ENCODE results near the gene ARHGEF39. TPM values are rescaled to one million over a fixed set of nuclear protein-coding genes. Genes with fewer than 3 reads are reported as not detected.

The ARHGEF39 gene
- total RNA-seq, 2 experiments from 2014 or later: 28.1 to 28.2 TPM

DNA sequence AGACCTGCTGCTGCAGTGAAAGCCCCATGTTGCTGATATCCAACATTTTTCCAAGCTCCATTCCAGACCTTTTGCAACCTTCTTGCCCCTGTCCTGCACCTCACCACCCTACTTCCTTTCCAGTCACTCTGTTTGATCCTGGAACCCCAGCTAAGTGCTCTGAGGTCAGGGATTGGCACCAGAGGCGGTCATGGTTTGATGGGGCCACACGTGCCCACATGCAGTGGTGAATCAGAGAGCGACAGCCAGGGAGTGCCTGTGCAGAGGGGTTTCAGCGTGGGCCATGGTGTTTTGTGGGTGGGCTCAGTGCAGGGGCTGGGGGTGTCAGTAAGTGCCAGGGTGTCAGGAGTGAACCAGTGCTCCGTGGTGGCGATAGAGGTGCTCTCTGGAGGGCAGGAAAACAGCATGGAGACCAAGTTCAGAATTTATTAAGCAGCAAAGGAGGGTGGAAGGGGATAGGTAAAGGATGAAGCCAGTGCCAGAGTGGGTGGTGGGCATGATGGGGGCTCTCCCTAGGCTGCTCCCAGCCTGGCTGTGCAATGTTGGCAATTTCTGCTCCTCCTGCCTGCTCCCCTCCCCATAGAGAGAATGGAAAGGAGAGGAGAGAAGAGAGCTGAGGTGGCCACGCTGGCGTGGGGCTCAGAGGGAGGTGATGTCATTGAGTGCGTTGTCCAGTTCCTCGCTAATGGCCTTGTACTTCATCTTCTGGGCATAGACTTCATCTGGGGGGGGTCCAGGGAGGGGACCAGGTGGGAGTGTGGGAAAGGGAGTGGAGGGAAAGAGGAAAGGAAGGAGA, 17.7 kb upstream of the ARHGEF39 start:
- Mint-ChIP-seq H3K4me3 (no peak overlapping the region), H3K36me3 (no peaks in the 10 kb centered on the region), H3K4me1 (ENCODE audit: low read depth) (peaks cover 3% of the 10 kb centered on the region), H3K27ac (no peak overlapping the region), H3K9me3 (no peaks in the 10 kb centered on the region), H3K27me3 (no peaks in the 10 kb centered on the region)
- ChIA-PET POLR2A (no interaction called here), CTCF (interaction anchor here (4.7 kb wide), 1 partner anchor 14 kb away, joined by 26 read pairs; no protein-coding TSS in a partner anchor)
- intact Hi-C loops (cut with micrococcal nuclease): no loop called here
- no peak for DNase-seq

DNA sequence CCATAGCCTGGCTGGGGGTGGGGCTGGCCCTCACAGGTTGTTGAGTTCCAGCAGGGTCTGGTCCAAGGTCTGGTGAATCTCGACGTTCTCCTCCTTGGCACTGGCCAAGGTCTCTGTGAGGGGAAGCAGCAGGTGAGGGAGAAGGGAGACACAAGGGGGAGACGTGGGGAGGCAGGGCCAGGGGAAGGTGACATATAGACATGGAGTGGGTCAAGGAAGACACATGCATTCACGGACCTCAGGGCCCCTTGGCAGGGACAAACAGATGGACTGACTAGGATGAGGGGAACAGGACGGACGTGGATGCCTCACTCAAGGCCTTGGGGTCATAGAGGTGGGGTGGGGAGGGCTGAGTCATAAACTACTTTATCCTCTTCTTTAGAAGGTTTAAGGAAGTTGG, 17.1 kb upstream of the ARHGEF39 start:
- Mint-ChIP-seq H3K27ac (no peak overlapping the region), H3K4me3 (no peak overlapping the region), H3K4me1 (ENCODE audit: low read depth) (no peaks in the 10 kb centered on the region), H3K36me3 (no peaks in the 10 kb centered on the region), H3K9me3 (no peaks in the 10 kb centered on the region), H3K27me3 (no peaks in the 10 kb centered on the region)
- ChIA-PET POLR2A (no interaction called here), CTCF (interaction anchor here (4.7 kb wide), 1 partner anchor 14 kb away, joined by 26 read pairs; no protein-coding TSS in a partner anchor)
- intact Hi-C loops (cut with micrococcal nuclease): no loop called here
- no peak for DNase-seq

DNA sequence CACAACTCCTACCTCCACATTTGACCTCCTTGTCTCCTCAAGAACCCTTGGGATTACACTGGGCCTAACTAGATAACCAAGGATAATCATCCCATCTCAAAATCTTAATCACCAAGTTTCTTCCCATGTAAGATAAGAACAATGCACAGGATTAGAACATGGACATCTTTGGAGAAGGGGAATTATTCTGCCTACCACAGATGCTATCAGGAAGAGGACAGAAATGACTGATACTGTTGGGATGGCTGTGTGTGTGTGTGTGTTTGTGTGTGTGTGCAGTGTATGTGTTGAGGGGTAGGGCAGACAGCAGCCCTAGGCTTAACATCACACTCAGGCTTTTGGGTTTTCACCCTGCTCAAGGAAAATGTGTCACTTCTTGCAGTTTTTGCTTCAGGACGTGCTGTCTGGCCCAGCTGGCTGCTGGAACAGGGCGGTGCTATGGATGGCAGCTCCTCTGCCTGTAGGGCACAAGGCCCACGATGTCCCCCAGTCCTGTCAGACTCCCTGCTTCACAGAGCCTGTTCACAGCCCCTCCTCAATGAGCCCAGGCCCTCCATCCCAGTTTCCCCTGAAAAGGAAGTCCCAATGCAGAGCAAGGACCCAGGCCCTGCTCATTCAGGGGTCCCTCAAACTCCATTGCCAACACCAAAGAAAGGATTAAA, 16.5 kb upstream of the ARHGEF39 start:
- Mint-ChIP-seq H3K36me3 (no peaks in the 10 kb centered on the region), H3K27ac (no peak overlapping the region), H3K9me3 (no peaks in the 10 kb centered on the region), H3K4me3 (no peak overlapping the region), H3K27me3 (peaks cover 2% of the 10 kb centered on the region), H3K4me1 (ENCODE audit: low read depth) (peaks cover under 1% of the 10 kb centered on the region)
- ChIA-PET POLR2A (no interaction called here), CTCF (interaction anchor here (0.5 to 2.8 kb wide), 2 partner anchors 13 to 15 kb away, joined by 6 to 13 read pairs; no protein-coding TSS in a partner anchor)
- intact Hi-C loops (cut with micrococcal nuclease): no loop called here
- no peak for DNase-seq

DNA sequence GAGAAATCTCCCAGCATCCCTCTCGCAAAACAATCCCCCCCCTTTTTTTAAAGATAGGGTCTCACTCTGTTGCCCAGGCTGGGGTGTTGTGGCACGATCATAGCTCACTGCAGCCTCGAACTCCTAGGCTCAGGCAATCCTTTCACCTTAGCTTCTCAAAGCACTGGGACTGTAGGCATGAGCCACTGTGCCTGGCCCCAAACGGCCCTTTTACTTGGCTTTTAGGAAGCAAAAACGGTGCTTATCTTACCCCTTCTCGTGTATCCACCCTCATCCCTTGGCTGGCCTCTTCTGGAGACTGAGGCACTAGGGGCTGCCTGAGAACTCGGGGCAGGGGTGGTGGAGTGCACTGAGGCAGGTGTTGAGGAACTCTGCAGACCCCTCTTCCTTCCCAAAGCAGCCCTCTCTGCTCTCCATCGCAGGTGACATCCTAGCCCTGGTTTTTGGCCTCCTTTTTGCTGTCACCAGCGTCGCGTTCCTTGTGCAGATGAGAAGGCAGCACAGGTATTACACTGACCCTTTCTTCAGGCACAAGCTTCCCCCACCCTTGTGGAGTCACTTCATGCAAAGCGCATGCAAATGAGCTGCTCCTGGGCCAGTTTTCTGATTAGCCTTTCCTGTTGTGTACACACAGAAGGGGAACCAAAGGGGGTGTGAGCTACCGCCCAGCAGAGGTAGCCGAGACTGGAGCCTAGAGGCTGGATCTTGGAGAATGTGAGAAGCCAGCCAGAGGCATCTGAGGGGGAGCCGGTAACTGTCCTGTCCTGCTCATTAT, 15.5 kb upstream of the ARHGEF39 start:
- H3K4me1 Mint-ChIP-seq (ENCODE audit: low read depth): peaks cover 4% of the 10 kb centered on the region
- intact Hi-C loops (cut with micrococcal nuclease): no loop called here
- H3K36me3 Mint-ChIP-seq: no peaks in the 10 kb centered on the region
- H3K9me3 Mint-ChIP-seq: no peaks in the 10 kb centered on the region
- H3K27ac Mint-ChIP-seq: no peak overlapping the region
- CTCF ChIA-PET: interaction anchor here (1.1 to 2.8 kb wide), 2 partner anchors 16 to 21 kb away, joined by 3 to 13 read pairs; no protein-coding TSS in a partner anchor
- POLR2A ChIA-PET: no interaction called here
- no peak overlapping the region for H3K4me3 Mint-ChIP-seq
- H3K27me3 Mint-ChIP-seq: peaks cover 4% of the 10 kb centered on the region
- no peak for DNase-seq

DNA sequence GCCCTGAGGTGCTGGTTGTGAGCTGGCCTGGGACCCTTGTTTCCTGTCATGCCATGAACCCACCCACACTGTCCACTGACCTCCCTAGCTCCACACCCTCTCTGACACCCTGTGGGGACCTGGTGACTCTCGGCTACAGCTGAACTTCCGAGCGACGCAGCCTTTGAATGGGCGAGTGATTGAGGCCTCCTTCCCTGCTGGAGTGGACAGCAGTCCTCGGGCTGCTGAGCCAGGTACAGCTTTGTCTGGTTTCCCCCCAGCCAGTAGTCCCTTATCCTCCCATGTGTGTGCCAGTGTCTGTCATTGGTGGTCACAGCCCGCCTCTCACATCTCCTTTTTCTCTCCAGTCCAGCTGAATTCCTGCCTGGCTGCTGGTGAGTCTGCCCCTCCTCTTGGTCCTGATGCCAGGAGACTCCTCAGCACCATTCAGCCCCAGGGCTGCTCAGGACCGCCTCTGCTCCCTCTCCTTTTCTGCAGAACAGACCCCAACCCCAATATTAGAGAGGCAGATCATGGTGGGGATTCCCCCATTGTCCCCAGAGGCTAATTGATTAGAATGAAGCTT, 14.9 kb upstream of the ARHGEF39 start:
- Mint-ChIP-seq H3K9me3 (no peaks in the 10 kb centered on the region), H3K4me3 (no peak overlapping the region), H3K27ac (no peak overlapping the region), H3K36me3 (no peaks in the 10 kb centered on the region), H3K4me1 (ENCODE audit: low read depth) (peaks cover 4% of the 10 kb centered on the region), H3K27me3 (peaks cover 4% of the 10 kb centered on the region)
- POLR2A ChIA-PET: no interaction called here
- CTCF ChIA-PET: interaction anchor here (1.1 to 2.8 kb wide), 2 partner anchors 17 to 21 kb away, joined by 3 to 13 read pairs; no protein-coding TSS in a partner anchor
- no peak for DNase-seq
- intact Hi-C loops (cut with micrococcal nuclease): no loop called here

DNA sequence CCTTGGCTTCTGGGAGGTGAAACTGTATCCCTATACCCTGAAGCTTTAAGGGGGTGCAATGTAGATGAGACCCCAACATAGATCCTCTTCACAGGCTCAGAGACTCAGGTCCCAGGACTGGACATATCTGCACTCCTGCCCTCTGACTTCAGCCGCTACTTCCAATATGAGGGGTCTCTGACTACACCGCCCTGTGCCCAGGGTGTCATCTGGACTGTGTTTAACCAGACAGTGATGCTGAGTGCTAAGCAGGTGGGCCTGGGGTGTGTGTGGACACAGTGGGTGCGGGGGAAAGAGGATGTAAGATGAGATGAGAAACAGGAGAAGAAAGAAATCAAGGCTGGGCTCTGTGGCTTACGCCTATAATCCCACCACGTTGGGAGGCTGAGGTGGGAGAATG, 14.1 kb upstream of the ARHGEF39 start:
- intact Hi-C loops (cut with micrococcal nuclease): no loop called here
- no peaks in the 10 kb centered on the region for H3K9me3 Mint-ChIP-seq
- H3K27ac Mint-ChIP-seq: no peak overlapping the region
- DNase-seq: no peak
- CTCF ChIA-PET: interaction anchor here (0.8 to 2.8 kb wide), 2 partner anchors 9 to 17 kb away, joined by 4 to 13 read pairs; no protein-coding TSS in a partner anchor
- no peaks in the 10 kb centered on the region for H3K36me3 Mint-ChIP-seq
- POLR2A ChIA-PET: no interaction called here
- H3K4me3 Mint-ChIP-seq: no peak overlapping the region
- peaks cover 4% of the 10 kb centered on the region for H3K4me1 Mint-ChIP-seq (ENCODE audit: low read depth)
- H3K27me3 Mint-ChIP-seq: peaks cover 9% of the 10 kb centered on the region

DNA sequence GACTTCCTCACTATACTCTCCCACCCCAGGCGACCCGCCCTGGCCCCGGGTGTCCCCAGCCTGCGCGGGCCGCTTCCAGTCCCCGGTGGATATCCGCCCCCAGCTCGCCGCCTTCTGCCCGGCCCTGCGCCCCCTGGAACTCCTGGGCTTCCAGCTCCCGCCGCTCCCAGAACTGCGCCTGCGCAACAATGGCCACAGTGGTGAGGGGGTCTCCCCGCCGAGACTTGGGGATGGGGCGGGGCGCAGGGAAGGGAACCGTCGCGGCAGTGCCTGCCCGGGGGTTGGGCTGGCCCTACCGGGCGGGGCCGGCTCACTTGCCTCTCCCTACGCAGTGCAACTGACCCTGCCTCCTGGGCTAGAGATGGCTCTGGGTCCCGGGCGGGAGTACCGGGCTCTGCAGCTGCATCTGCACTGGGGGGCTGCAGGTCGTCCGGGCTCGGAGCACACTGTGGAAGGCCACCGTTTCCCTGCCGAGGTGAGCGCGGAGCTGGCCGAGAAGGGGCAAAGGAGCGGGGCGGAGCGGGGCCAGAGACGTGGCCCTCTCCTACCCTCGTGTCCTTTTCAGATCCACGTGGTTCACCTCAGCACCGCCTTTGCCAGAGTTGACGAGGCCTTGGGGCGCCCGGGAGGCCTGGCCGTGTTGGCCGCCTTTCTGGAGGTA, 10.9 kb upstream of the ARHGEF39 start:
- Mint-ChIP-seq H3K36me3 (no peaks in the 10 kb centered on the region), H3K4me1 (ENCODE audit: low read depth) (peaks cover 4% of the 10 kb centered on the region), H3K9me3 (no peaks in the 10 kb centered on the region), H3K27ac (no peak overlapping the region), H3K4me3 (peak overlapping the region; percentile 48), H3K27me3 (peaks cover 9% of the 10 kb centered on the region)
- peak; percentile 59 for DNase-seq
- intact Hi-C loops (cut with micrococcal nuclease): no loop called here
- ChIA-PET POLR2A (interaction anchor here (1.4 kb wide), 1 partner anchor 10 kb away, joined by 4 read pairs; the partner anchor contains the start of gene ARHGEF39), CTCF (interaction anchor here (0.6 to 2.9 kb wide), 4 partner anchors 11 to 228 kb away, joined by 3 to 10 read pairs (median 5); partner anchors contain the start of genes ARHGEF39, CCDC107 and RMRP)

DNA sequence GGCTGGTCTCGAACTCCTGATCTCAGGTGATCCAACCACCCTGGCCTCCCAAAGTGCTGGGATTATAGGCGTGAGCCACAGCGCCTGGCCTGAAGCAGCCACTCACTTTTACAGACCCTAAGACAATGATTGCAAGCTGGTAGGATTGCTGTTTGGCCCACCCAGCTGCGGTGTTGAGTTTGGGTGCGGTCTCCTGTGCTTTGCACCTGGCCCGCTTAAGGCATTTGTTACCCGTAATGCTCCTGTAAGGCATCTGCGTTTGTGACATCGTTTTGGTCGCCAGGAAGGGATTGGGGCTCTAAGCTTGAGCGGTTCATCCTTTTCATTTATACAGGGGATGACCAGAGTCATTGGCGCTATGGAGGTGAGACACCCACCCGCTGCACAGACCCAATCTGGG, 10.2 kb upstream of the ARHGEF39 start:
- H3K27me3 Mint-ChIP-seq: peaks cover 9% of the 10 kb centered on the region
- intact Hi-C loops (cut with micrococcal nuclease): no loop called here
- peaks cover 4% of the 10 kb centered on the region for H3K4me1 Mint-ChIP-seq (ENCODE audit: low read depth)
- H3K36me3 Mint-ChIP-seq: no peaks in the 10 kb centered on the region
- H3K27ac Mint-ChIP-seq: no peak overlapping the region
- ChIA-PET CTCF (interaction anchor here (2.2 to 2.9 kb wide), 2 partner anchors 10 to 21 kb away, joined by 7 to 10 read pairs; partner anchors contain the start of gene ARHGEF39), POLR2A (interaction anchor here (1.4 kb wide), 1 partner anchor 10 kb away, joined by 4 read pairs; the partner anchor contains the start of gene ARHGEF39)
- DNase-seq: no peak
- peak overlapping the region; percentile 45 for H3K4me3 Mint-ChIP-seq
- H3K9me3 Mint-ChIP-seq: no peaks in the 10 kb centered on the region

DNA sequence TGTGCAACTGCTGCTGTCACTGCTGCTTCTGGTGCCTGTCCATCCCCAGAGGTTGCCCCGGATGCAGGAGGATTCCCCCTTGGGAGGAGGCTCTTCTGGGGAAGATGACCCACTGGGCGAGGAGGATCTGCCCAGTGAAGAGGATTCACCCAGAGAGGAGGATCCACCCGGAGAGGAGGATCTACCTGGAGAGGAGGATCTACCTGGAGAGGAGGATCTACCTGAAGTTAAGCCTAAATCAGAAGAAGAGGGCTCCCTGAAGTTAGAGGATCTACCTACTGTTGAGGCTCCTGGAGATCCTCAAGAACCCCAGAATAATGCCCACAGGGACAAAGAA, 9.0 kb upstream of the ARHGEF39 start:
- DNase-seq: no peak
- Mint-ChIP-seq H3K27ac (no peak overlapping the region), H3K36me3 (no peaks in the 10 kb centered on the region), H3K4me1 (ENCODE audit: low read depth) (peaks cover 4% of the 10 kb centered on the region), H3K27me3 (peaks cover 9% of the 10 kb centered on the region), H3K4me3 (no peak overlapping the region), H3K9me3 (no peaks in the 10 kb centered on the region)
- ChIA-PET POLR2A (no interaction called here), CTCF (interaction anchor here (0.6 to 2.9 kb wide), 3 partner anchors 9 to 63 kb away, joined by 3 to 10 read pairs (median 5); partner anchors contain the start of gene ARHGEF39)
- intact Hi-C loops (cut with micrococcal nuclease): no loop called here

DNA sequence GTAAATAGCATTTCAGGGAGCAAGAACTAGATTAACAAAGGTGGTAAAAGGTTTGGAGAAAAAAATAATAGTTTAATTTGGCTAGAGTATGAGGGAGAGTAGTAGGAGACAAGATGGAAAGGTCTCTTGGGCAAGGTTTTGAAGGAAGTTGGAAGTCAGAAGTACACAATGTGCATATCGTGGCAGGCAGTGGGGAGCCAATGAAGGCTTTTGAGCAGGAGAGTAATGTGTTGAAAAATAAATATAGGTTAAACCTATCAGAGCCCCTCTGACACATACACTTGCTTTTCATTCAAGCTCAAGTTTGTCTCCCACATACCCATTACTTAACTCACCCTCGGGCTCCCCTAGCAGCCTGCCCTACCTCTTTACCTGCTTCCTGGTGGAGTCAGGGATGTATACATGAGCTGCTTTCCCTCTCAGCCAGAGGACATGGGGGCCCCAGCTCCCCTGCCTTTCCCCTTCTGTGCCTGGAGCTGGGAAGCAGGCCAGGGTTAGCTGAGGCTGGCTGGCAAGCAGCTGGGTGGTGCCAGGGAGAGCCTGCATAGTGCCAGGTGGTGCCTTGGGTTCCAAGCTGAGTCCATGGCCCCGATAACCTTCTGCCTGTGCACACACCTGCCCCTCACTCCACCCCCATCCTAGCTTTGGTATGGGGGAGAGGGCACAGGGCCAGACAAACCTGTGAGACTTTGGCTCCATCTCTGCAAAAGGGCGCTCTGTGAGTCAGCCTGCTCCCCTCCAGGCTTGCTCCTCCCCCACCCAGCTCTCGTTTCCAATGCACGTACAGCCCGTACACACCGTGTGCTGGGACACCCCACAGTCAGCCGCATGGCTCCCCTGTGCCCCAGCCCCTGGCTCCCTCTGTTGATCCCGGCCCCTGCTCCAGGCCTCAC, 8.4 kb upstream of the ARHGEF39 start, which contains the start of gene CA9:
Gene CA9, plus strand, starts transcription at position 797 of the 893 bp plus-strand sequence. Its CDS starts 32 bp downstream, at position 829.
- Mint-ChIP-seq H3K9me3 (no peaks in the 10 kb centered on the region), H3K27me3 (peaks cover 9% of the 10 kb centered on the region), H3K4me1 (ENCODE audit: low read depth) (peaks cover 4% of the 10 kb centered on the region), H3K27ac (no peak within 1 kb of the TSS), H3K36me3 (no peaks in the 10 kb centered on the region), H3K4me3 (no peak within 1 kb of the TSS)
- no peak for DNase-seq
- POLR2A ChIA-PET: no interaction called here
- intact Hi-C loops (cut with micrococcal nuclease): no loop called here
- CTCF ChIA-PET: interaction anchor here (0.9 to 1.8 kb wide), 3 partner anchors 15 to 62 kb away, joined by 4 to 5 read pairs (median 5); partner anchors contain the start of genes CCDC107 and RMRP
